Endothelial cell (in vitro differentiated cells): ENCODE measurements around the gene BGN. TPM values are rescaled to one million over a fixed set of nuclear protein-coding genes. Genes with fewer than 3 reads are reported as not detected.
A peak's percentile ranks its signal among the peaks of the same experiment; 100 is the strongest.

Experiments used
- DNase-seq: peaks from one replicate; pipeline ENCODE4 v3.0.0; 2021; ENCODE audit warnings: low spot score
- H3K27ac Mint-ChIP-seq: one replicate; pipeline ENCODE4 v1.8.0; 2021; ENCODE audit warnings: mixed read lengths, inconsistent platforms; ENCODE audit not compliant: unreplicated experiment
- H3K27me3 Mint-ChIP-seq: one replicate; pipeline ENCODE4 v1.8.0; 2021; ENCODE audit warnings: mild to moderate bottlenecking, moderate library complexity, mixed read lengths, inconsistent platforms; ENCODE audit not compliant: unreplicated experiment
- H3K36me3 Mint-ChIP-seq: one replicate; pipeline ENCODE4 v1.8.0; 2021; ENCODE audit warnings: mild to moderate bottlenecking, low read depth, mixed read lengths, inconsistent platforms; ENCODE audit not compliant: unreplicated experiment
- H3K4me1 Mint-ChIP-seq: one replicate; pipeline ENCODE4 v1.8.0; 2021; ENCODE audit warnings: mild to moderate bottlenecking, mixed read lengths, inconsistent platforms; ENCODE audit not compliant: unreplicated experiment
- H3K4me3 Mint-ChIP-seq: one replicate; pipeline ENCODE4 v1.8.0; 2021; ENCODE audit warnings: mild to moderate bottlenecking, mixed read lengths, inconsistent platforms; ENCODE audit not compliant: unreplicated experiment
- H3K9me3 Mint-ChIP-seq: one replicate; pipeline ENCODE4 v1.8.0; 2021; ENCODE audit warnings: mixed read lengths, inconsistent platforms; ENCODE audit not compliant: unreplicated experiment
- total RNA-seq: library from RNA; stranded (reverse); fragmentation: NEBNext Ultra II Directional; extraction: Animal tissue kit (Norgen Biotek cat#: 25700); gene quantifications from one replicate; pipeline ENCODE4 v1.2.1, GENCODE V29; 2021; ENCODE audit not compliant: unreplicated experiment
- TF ChIP-seq, protein P1 (sequence below): fragments of 200-600 bp; sonication (generic); IDR thresholded peaks from one replicate; pipeline ENCODE4 v1.5.0; 2021; ENCODE audit warnings: antibody characterized with exemption; ENCODE audit not compliant: unreplicated experiment

The BGN gene
- total RNA-seq, 1 donor from 2014 or later: 393 TPM

DNA sequence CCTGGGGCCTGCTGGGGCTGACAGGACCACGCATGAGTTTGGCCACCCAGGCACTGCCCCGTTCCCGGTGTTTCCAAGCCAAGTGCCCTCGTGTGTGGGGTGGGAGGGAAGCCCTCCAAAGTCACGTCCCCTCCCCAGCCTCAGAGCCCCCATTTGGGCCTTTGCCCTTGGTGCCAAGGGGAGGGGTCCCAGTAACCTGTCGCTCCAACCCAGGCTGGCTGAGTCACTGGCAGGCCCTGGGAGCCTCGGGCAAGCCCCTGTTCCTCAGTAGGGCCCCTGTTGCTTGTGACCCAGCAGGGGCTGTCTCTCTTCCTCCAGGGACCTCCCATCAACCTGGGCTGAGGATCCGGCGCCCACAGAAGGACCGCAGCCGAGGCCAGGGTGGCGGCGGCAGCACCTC is 13.7 kb upstream of the BGN start:
- Mint-ChIP-seq H3K27me3 (no peaks in the 10 kb centered on the region), H3K9me3 (no peaks in the 10 kb centered on the region), H3K4me3 (no peak overlapping the region), H3K36me3 (no peaks in the 10 kb centered on the region), H3K4me1 (peaks cover 15% of the 10 kb centered on the region), H3K27ac (no peak overlapping the region)
- no peak for DNase-seq
- TF ChIP-seq, protein P1, sequence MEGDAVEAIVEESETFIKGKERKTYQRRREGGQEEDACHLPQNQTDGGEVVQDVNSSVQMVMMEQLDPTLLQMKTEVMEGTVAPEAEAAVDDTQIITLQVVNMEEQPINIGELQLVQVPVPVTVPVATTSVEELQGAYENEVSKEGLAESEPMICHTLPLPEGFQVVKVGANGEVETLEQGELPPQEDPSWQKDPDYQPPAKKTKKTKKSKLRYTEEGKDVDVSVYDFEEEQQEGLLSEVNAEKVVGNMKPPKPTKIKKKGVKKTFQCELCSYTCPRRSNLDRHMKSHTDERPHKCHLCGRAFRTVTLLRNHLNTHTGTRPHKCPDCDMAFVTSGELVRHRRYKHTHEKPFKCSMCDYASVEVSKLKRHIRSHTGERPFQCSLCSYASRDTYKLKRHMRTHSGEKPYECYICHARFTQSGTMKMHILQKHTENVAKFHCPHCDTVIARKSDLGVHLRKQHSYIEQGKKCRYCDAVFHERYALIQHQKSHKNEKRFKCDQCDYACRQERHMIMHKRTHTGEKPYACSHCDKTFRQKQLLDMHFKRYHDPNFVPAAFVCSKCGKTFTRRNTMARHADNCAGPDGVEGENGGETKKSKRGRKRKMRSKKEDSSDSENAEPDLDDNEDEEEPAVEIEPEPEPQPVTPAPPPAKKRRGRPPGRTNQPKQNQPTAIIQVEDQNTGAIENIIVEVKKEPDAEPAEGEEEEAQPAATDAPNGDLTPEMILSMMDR: no peak

DNA sequence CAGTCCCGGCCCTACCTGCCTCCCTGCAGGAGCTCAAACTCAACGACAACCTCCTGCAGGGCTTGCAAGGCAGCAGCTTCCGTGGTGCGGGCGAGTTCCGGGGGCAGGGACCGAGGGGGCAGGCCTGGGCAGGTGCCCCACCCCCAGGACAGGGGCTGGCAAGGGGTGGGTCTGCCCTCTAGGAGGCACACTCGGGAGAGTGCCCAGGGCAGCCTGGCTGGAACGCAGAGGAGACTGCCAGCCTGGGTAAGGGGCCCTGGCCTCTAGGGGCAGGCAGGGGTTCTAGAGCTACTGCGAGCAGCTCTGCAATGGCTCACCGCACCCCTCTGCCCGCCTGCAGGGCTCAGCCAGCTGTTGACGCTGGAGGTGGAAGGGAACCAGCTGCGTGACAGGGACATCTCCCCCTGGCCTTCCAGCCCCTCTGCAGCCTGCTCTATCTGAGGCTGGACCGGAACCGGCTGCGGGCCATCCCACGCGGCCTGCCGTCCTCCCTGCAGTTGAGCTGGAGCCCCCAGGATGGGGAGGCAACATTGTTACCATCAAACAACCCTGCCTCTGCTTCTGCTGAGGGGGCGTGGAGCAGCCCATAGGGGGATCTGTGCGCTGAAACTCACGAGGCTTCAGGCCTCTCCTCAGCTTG is 12.3 kb upstream of the BGN start:
- TF ChIP-seq, protein P1: no peak
- Mint-ChIP-seq H3K36me3 (no peaks in the 10 kb centered on the region), H3K4me1 (peaks cover 10% of the 10 kb centered on the region), H3K4me3 (no peak overlapping the region), H3K9me3 (no peaks in the 10 kb centered on the region), H3K27me3 (no peaks in the 10 kb centered on the region), H3K27ac (no peak overlapping the region)
- no peak for DNase-seq

DNA sequence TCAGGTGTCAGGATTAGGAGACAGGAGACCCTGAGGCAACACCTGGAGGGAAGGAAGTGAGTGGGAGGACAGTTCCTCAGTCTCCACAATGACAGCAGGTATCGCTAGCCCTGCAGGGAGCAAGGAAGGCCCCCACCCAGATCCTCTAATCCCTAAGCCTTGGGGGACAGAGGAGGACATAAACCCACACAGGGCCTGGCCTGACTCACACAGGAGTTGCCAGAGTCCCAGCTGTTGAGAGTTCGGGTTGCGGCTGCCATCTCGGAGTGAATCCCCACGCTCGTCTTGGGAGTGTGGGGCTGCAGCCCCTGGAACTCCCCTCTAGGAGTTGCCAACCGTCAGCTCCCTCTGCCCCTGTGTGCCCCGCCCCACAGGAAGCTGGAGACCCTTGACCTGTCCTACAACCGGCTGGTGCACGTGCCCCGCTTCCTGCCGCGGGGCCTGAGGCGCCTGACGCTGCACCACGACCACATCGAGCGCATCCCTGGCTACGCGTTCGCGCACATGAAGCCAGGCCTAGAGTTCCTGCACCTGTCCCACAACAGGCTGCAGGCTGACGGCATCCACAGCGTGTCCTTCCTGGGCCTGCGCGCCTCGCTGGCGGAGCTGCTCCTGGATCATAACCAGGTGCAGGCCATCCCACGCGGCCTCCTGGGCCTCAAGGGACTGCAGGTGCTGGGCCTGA is 9.2 kb upstream of the BGN start:
- Mint-ChIP-seq H3K9me3 (no peaks in the 10 kb centered on the region), H3K4me1 (peaks cover 7% of the 10 kb centered on the region), H3K27ac (no peak overlapping the region), H3K4me3 (no peak overlapping the region), H3K27me3 (peaks cover 1% of the 10 kb centered on the region), H3K36me3 (no peaks in the 10 kb centered on the region)
- TF ChIP-seq, protein P1: no peak
- no peak for DNase-seq

DNA sequence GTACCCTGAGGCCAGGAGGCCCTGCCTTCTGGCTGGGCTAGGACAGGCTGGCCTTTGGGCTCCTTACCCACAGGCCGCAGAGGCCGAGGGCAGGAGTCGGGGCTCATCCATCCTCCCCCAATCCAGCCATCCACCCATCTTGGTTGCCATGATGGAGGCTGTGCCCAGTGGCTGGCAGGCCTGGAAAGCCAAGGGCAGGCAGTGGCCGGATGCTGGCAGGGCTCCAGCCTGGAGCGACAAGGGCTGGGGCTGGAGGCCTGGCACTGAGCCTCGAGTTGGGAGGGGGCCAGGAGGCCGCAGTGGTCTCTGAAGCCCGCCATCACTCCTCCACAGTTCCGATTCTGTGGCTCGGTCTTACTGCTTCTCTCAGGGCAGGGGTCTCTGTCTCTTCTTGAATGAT is 8.6 kb upstream of the BGN start:
- Mint-ChIP-seq H3K27me3 (peaks cover 1% of the 10 kb centered on the region), H3K27ac (no peak overlapping the region), H3K9me3 (no peaks in the 10 kb centered on the region), H3K36me3 (no peaks in the 10 kb centered on the region), H3K4me3 (no peak overlapping the region), H3K4me1 (peaks cover 13% of the 10 kb centered on the region)
- TF ChIP-seq, protein P1: no peak
- no peak for DNase-seq

DNA sequence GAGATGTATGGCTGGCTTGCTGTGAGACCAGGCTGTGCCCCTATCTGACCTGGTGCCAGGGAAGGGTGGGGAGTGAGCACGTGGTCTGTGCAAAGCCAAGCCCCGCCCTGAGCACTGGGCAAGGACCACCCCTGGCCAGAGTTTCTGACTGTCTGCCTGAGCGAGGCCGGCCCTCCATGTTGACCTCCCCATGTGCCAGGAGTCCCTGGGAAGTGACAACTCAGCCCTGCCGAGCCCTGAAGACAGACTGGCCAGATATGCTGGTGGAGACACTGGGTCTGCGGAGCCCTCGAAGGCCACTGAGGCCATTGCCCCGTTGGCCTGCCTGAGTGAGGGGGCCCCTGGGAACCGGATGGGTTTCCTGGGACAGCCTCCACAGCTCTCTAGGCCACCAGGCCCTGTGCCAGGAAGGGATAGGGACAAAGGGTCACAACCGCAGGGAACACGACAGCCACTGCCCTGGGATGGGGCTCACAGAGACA is 7.1 kb upstream of the BGN start:
- peaks cover 19% of the 10 kb centered on the region for H3K4me1 Mint-ChIP-seq
- H3K9me3 Mint-ChIP-seq: no peaks in the 10 kb centered on the region
- H3K27me3 Mint-ChIP-seq: peaks cover 4% of the 10 kb centered on the region
- no peak overlapping the region for H3K4me3 Mint-ChIP-seq
- peak overlapping the region; percentile 80 for H3K27ac Mint-ChIP-seq
- TF ChIP-seq, protein P1: no peak
- DNase-seq: no peak
- no peaks in the 10 kb centered on the region for H3K36me3 Mint-ChIP-seq
